IMR-90 (cell line): ENCODE measurements around the gene GRB10. TPM values are rescaled to one million over a fixed set of nuclear protein-coding genes. Genes with fewer than 3 reads are reported as not detected.

Experiments used
- ATAC-seq: fragments of 200-7000 bp; cut with Tn5 transposase; 2 replicates; pipeline ENCODE4 v1.9.1; 2020; ENCODE audit warnings: low read depth, mild to moderate bottlenecking, moderate library complexity
- BruUV-seq: library from RNA; stranded (reverse); fragments of 400-500 nt; replicated peaks from 2 replicates; lab custom pipeline; 2021; lab: Mats Ljungman, UMichigan
- CTCF ChIA-PET: fragments of 300-600 bp; formaldehyde crosslinking; extraction: SDS; loops from one replicate; lab custom pipeline; 2021; ENCODE audit warnings: antibody characterized with exemption; lab: Yijun Ruan, JAX
- POLR2A ChIA-PET: fragments of 300-600 bp; sonication (Branson Sonifier 250); formaldehyde crosslinking; loops from one replicate; lab custom pipeline; 2022; ENCODE audit warnings: antibody characterized with exemption; ENCODE audit not compliant: unreplicated experiment; lab: Charles Lee
- DNase-seq: peaks from one replicate; pipeline ENCODE4 v3.0.0; 2013
- H2AFZ ChIP-seq: replicated peaks from 2 replicates; pipeline ENCODE3; 2013; ENCODE audit warnings: low read length, mild to moderate bottlenecking; ENCODE audit not compliant: poor library complexity
- H2AK5ac ChIP-seq: 2 replicates; pipeline ENCODE4 v1.6.1; 2013; ENCODE audit warnings: low read depth, low read length, inconsistent platforms
- H2AK9ac ChIP-seq: replicated peaks from 2 replicates; pipeline ENCODE3; 2013; ENCODE audit warnings: mild to moderate bottlenecking, low read depth, low read length, moderate library complexity; ENCODE audit not compliant: poor library complexity
- H2BK120ac ChIP-seq: 2 replicates; pipeline ENCODE4 v1.6.1; 2013; ENCODE audit warnings: low read depth, low read length, inconsistent platforms
- H2BK15ac ChIP-seq: 3 replicates; pipeline ENCODE4 v1.6.1; 2013; ENCODE audit warnings: low read depth, low read length, inconsistent platforms
- H2BK20ac ChIP-seq: 2 replicates; pipeline ENCODE4 v1.6.1; 2013; ENCODE audit warnings: low read depth, mild to moderate bottlenecking, inconsistent platforms, low read length, moderate library complexity
- H2BK5ac ChIP-seq: 2 replicates; pipeline ENCODE4 v1.6.1; 2013; ENCODE audit warnings: mild to moderate bottlenecking, low read depth, low read length, inconsistent platforms; ENCODE audit not compliant: poor library complexity, severe bottlenecking
- H3K14ac ChIP-seq: replicated peaks from 2 replicates; pipeline ENCODE4 v1.6.1; 2013; ENCODE audit warnings: low read depth, low read length, inconsistent platforms
- H3K18ac ChIP-seq: 2 replicates; pipeline ENCODE4 v1.6.1; 2013; ENCODE audit warnings: low read depth, low read length, control low read depth
- H3K23ac ChIP-seq: 2 replicates; pipeline ENCODE4 v1.6.1; 2013; ENCODE audit warnings: low read depth, low read length, inconsistent platforms
- H3K27ac ChIP-seq: 2 replicates; pipeline ENCODE4 v1.5.1; 2013; ENCODE audit warnings: mild to moderate bottlenecking, control low read depth, low read length; ENCODE audit not compliant: insufficient read depth
- H3K27me3 ChIP-seq: 2 replicates; pipeline ENCODE4 v1.6.1; 2013; ENCODE audit warnings: low read length; ENCODE audit not compliant: control insufficient read depth, insufficient read depth
- H3K36me3 ChIP-seq: 2 replicates; pipeline ENCODE4 v1.6.1; 2013; ENCODE audit warnings: low read length, mixed read lengths; ENCODE audit not compliant: control insufficient read depth, insufficient read depth
- H3K4ac ChIP-seq: 2 replicates; pipeline ENCODE4 v1.6.1; 2013; ENCODE audit warnings: low read depth, low read length, inconsistent platforms
- H3K4me1 ChIP-seq: 2 replicates; pipeline ENCODE4 v1.6.1; 2013; ENCODE audit warnings: low read length, mixed read lengths; ENCODE audit not compliant: control insufficient read depth, insufficient read depth
- H3K4me2 ChIP-seq: 2 replicates; pipeline ENCODE4 v1.6.1; 2013; ENCODE audit warnings: low read depth, mild to moderate bottlenecking, control low read depth, low read length, moderate library complexity
- H3K4me3 ChIP-seq: 2 replicates; pipeline ENCODE4 v1.5.1; 2013; ENCODE audit warnings: low read depth, mild to moderate bottlenecking, control low read depth, low read length, moderate library complexity; ENCODE audit not compliant: insufficient read depth
- H3K56ac ChIP-seq: 2 replicates; pipeline ENCODE4 v1.6.1; 2013; ENCODE audit warnings: low read length, inconsistent platforms; ENCODE audit not compliant: insufficient read depth; ENCODE audit errors: extremely low read depth
- H3K79me1 ChIP-seq, 2 experiments: 2 replicates each; pipeline ENCODE4 v1.6.1; 2013; ENCODE audit warnings: low read length in 2 of 2, inconsistent platforms in 1 of 2, low read depth in 1 of 2
- H3K9ac ChIP-seq: 2 replicates; pipeline ENCODE4 v1.6.1; 2013; ENCODE audit warnings: low read depth, low read length, control low read depth
- H3K9me1 ChIP-seq: 2 replicates; pipeline ENCODE4 v1.6.1; 2013; ENCODE audit warnings: low read length, inconsistent platforms; ENCODE audit not compliant: insufficient read depth
- H3K9me3 ChIP-seq: 2 replicates; pipeline ENCODE4 v1.6.1; 2013; ENCODE audit warnings: low read length; ENCODE audit not compliant: control insufficient read depth, insufficient read depth
- H4K20me1 ChIP-seq: 2 replicates; pipeline ENCODE4 v1.6.1; 2013; ENCODE audit warnings: low read length, inconsistent platforms; ENCODE audit not compliant: insufficient read depth
- H4K5ac ChIP-seq: 2 replicates; pipeline ENCODE4 v1.6.1; 2013; ENCODE audit warnings: mild to moderate bottlenecking, low read depth, low read length, control low read depth
- H4K8ac ChIP-seq, 2 experiments: 2 replicates each; pipeline ENCODE4 v1.6.1; 2013; ENCODE audit warnings: low read depth in 2 of 2, low read length in 2 of 2, control low read depth in 1 of 2, inconsistent platforms in 1 of 2
- H4K91ac ChIP-seq: 2 replicates; pipeline ENCODE4 v1.6.1; 2013; ENCODE audit warnings: low read depth, low read length, inconsistent platforms; ENCODE audit not compliant: insufficient read depth
- CEBPB ChIP-seq: IDR thresholded peaks from 2 replicates; pipeline ENCODE4 v1.6.1; 2012; ENCODE audit warnings: low read depth, low read length, improper control_type of control experiment
- CHD1 ChIP-seq: IDR thresholded peaks from 2 replicates; pipeline ENCODE4 v1.6.1; 2012; ENCODE audit warnings: low read depth, low read length, improper control_type of control experiment
- FOS ChIP-seq: fragments of 150-350 bp; IDR thresholded peaks from 2 replicates; pipeline ENCODE4 v1.6.1; 2016; ENCODE audit warnings: low read depth, low read length
- MAFK ChIP-seq: IDR thresholded peaks from 2 replicates; pipeline ENCODE4 v1.6.1; 2012; ENCODE audit warnings: low read depth, low read length, improper control_type of control experiment
- MAZ ChIP-seq: IDR thresholded peaks from 2 replicates; pipeline ENCODE4 v1.6.1; 2012; ENCODE audit warnings: low read depth, mild to moderate bottlenecking, low read length, improper control_type of control experiment, moderate library complexity, borderline replicate concordance
- MXI1 ChIP-seq: IDR thresholded peaks from 2 replicates; pipeline ENCODE4 v1.6.1; 2012; ENCODE audit warnings: low read depth, mild to moderate bottlenecking, low read length, moderate library complexity, borderline replicate concordance
- NFE2L2 ChIP-seq: fragments of 150-350 bp; IDR thresholded peaks from 2 replicates; pipeline ENCODE4 v1.6.1; 2016; ENCODE audit warnings: low read depth, mild to moderate bottlenecking, low read length
- RCOR1 ChIP-seq: IDR thresholded peaks from 2 replicates; pipeline ENCODE4 v1.6.1; 2012; ENCODE audit warnings: mild to moderate bottlenecking, low read length, improper control_type of control experiment; ENCODE audit not compliant: insufficient replicate concordance
- SMC3 ChIP-seq: fragments of 150-350 bp; IDR thresholded peaks from 2 replicates; pipeline ENCODE4 v1.6.1; 2016; ENCODE audit warnings: low read depth, mild to moderate bottlenecking, antibody characterized with exemption, low read length, moderate library complexity
- USF2 ChIP-seq: fragments of 150-350 bp; IDR thresholded peaks from 2 replicates; pipeline ENCODE4 v1.6.1; 2017; ENCODE audit warnings: mild to moderate bottlenecking, antibody characterized with exemption, low read length, low read depth
- WGBS, 2 experiments: methylation state at CpG; one replicate each; pipeline versions ENCODE4 v1.1.5 to v1.1.7; 2013; ENCODE audit warnings: missing lambda C conversion rate in 2 of 2; ENCODE audit not compliant: insufficient read length in 1 of 2; ENCODE audit errors: extremely low coverage in 2 of 2; 5-methylcytosine and 5-hydroxymethylcytosine counted together
- dilution Hi-C: fragments of 300-500 bp; cut with HindIII; formaldehyde crosslinking; loops from one replicate; pipeline ENCODE4 v1.14.3; 2018; ENCODE audit warnings: low sequenced_read_pairs; ENCODE audit not compliant: unreplicated experiment
- in situ Hi-C: fragments of 300-500 bp; cut with MboI; formaldehyde crosslinking; loops from 3 replicates; pipeline ENCODE4 v1.14.3; 2019; ENCODE audit warnings: low sequenced_read_pairs, inconsistent platforms, mixed read lengths
- intact Hi-C: fragments of 100-400 bp; cut with micrococcal nuclease; formaldehyde crosslinking; loops from 2 replicates; pipeline ENCODE4 v1.10.0; 2022
- polyA plus RNA-seq, 3 experiments: library from polyadenylated mRNA; depleted of rRNA; stranded (reverse); fragments of >200 nt; gene quantifications; 2 replicates each; pipeline ENCODE4 v1.2.3, GENCODE V29; 2012; ENCODE audit warnings: low replicate concordance in 1 of 3
- total RNA-seq: library from RNA; depleted of rRNA; stranded (reverse); fragments of >200 nt; gene quantifications from 2 replicates; pipeline ENCODE4 v1.2.3, GENCODE V29; 2012
- TF ChIP-seq, protein P1 (sequence below): conservative IDR thresholded peaks from 2 replicates; pipeline ENCODE4 v1.5.1; 2012; ENCODE audit warnings: mild to moderate bottlenecking, low read depth, low read length, improper control_type of control experiment
- TF ChIP-seq, protein P2 (sequence below): fragments of 150-350 bp; IDR thresholded peaks from 2 replicates; pipeline ENCODE4 v1.6.1; 2016; ENCODE audit warnings: low read depth, mild to moderate bottlenecking, low read length, moderate library complexity, borderline replicate concordance

GRB10 gene
- total and polyA plus RNA-seq, 2 of the 4 experiments (the other 2 are of a cell fraction) = 6.3 to 15.1 TPM

DNA sequence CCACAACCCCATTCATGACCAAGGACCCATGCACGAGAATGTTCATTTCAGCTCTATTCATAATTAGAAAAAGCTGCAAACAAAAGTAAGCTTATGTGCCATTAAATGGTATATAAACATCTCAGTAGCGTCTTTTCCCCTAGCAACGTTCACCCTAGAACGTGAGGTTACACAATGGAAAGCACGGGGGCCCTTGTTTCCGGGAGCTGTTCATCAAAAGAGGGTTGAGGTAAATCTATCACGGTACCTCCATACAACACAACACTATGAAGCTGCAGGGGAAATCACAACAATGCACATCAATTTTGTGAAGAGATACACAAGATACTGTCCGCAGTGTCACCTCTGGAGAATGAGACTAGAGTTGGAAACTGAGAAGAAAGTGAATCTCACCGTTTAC is 136.6 kb downstream of the GRB10 start:
- H2BK120ac ChIP-seq = no peak overlapping the region
- H2BK20ac ChIP-seq = no peak overlapping the region
- no peak overlapping the region for H3K4ac ChIP-seq
- dilution Hi-C loops = no loop called here
- peaks cover 4 to 8% of the 10 kb centered on the region in 2 experiments; a peak in 3 of 4 replicates for H3K79me1 ChIP-seq
- H4K91ac ChIP-seq = no peak overlapping the region
- TF ChIP-seq, protein P1, sequence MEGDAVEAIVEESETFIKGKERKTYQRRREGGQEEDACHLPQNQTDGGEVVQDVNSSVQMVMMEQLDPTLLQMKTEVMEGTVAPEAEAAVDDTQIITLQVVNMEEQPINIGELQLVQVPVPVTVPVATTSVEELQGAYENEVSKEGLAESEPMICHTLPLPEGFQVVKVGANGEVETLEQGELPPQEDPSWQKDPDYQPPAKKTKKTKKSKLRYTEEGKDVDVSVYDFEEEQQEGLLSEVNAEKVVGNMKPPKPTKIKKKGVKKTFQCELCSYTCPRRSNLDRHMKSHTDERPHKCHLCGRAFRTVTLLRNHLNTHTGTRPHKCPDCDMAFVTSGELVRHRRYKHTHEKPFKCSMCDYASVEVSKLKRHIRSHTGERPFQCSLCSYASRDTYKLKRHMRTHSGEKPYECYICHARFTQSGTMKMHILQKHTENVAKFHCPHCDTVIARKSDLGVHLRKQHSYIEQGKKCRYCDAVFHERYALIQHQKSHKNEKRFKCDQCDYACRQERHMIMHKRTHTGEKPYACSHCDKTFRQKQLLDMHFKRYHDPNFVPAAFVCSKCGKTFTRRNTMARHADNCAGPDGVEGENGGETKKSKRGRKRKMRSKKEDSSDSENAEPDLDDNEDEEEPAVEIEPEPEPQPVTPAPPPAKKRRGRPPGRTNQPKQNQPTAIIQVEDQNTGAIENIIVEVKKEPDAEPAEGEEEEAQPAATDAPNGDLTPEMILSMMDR = no peak
- TF ChIP-seq USF2 (no peak), MAZ (no peak), MAFK (no peak), CEBPB (no peak), MXI1 (no peak), FOS (no peak), RCOR1 (no peak), CHD1 (no peak), NFE2L2 (no peak), SMC3 (no peak)
- TF ChIP-seq, protein P2, sequence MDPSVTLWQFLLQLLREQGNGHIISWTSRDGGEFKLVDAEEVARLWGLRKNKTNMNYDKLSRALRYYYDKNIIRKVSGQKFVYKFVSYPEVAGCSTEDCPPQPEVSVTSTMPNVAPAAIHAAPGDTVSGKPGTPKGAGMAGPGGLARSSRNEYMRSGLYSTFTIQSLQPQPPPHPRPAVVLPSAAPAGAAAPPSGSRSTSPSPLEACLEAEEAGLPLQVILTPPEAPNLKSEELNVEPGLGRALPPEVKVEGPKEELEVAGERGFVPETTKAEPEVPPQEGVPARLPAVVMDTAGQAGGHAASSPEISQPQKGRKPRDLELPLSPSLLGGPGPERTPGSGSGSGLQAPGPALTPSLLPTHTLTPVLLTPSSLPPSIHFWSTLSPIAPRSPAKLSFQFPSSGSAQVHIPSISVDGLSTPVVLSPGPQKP = no peak
- no peak overlapping the region for H3K23ac ChIP-seq
- H3K9ac ChIP-seq = no peak overlapping the region
- H4K8ac ChIP-seq = no peak overlapping the region
- H3K9me3 ChIP-seq = no peaks in the 10 kb centered on the region
- no peak overlapping the region for H3K14ac ChIP-seq
- WGBS, 2 experiments = no CpG with 5 or more reads among the region's 9 CpGs
- no peak overlapping the region for H4K5ac ChIP-seq
- POLR2A ChIA-PET = no interaction called here
- H3K9me1 ChIP-seq = 0 out of 2 replicates have a peak, but pooled peaks cover 3% of the 10 kb centered on the region
- intact Hi-C loops = no loop called here
- H2BK15ac ChIP-seq = no peak overlapping the region
- H2BK5ac ChIP-seq = no peak overlapping the region
- peaks cover 3% of the 10 kb centered on the region; the same call in 1 of the 2 replicates for H4K20me1 ChIP-seq
- H3K27ac ChIP-seq = no peak overlapping the region
- no peak overlapping the region for H3K4me2 ChIP-seq
- H3K4me1 ChIP-seq = no peaks in the 10 kb centered on the region
- BruUV-seq = no TSS peak
- peaks cover 3% of the 10 kb centered on the region; the same call in 1 of the 2 replicates for H3K36me3 ChIP-seq
- H3K18ac ChIP-seq = no peak overlapping the region
- H2AK9ac ChIP-seq = no peak overlapping the region
- no peak overlapping the region for H2AK5ac ChIP-seq
- no peak overlapping the region for H3K56ac ChIP-seq
- H2AFZ ChIP-seq = no peak overlapping the region
- H3K27me3 ChIP-seq = no peaks in the 10 kb centered on the region
- no peak overlapping the region for H3K4me3 ChIP-seq
- CTCF ChIA-PET = interaction anchor here (2.4 kb wide), 1 partner anchor 13 kb away, joined by 9 read pairs; no protein-coding TSS in a partner anchor
- in situ Hi-C loops = no loop called here
- ATAC-seq = no peak
- DNase-seq = no peak
